NCI-H524 (cell line): ENCODE data around the gene CEP170.
"Not testable (repeated sequence)": the region's sequence is repeated elsewhere in the genome, so short reads cannot be mapped to it uniquely, and the experiment has no call there.

Experiments
- DNase-seq, 2 experiments: peaks; one replicate each; lab custom pipeline; 2025; lab: John Stamatoyannopoulos, UW

The CEP170 gene

GRCh38 chr1:243234978-243235647 lies 20.0 kb downstream of the CEP170 start:
- no peak for DNase-seq

GRCh38 chr1:243233908-243234307 lies 21.2 kb downstream of the CEP170 start:
- peak; percentile 20 to 81 for DNase-seq

GRCh38 chr1:243230914-243231313 lies 24.2 kb downstream of the CEP170 start:
- DNase-seq = peak in 1 of 2 experiments; percentile 4

- DNase-seq = no peak
Observed at GRCh38 chr1:243229526-243229925, 25.6 kb downstream of the CEP170 start.

GRCh38 chr1:243227622-243228021 lies 27.5 kb downstream of the CEP170 start:
- DNase-seq = no peak

GRCh38 chr1:243218059-243218458 lies 37.0 kb downstream of the CEP170 start:
- DNase-seq = no peak

GRCh38 chr1:243217349-243217748 lies 37.7 kb downstream of the CEP170 start:
- no peak for DNase-seq

- no peak for DNase-seq
Observed at GRCh38 chr1:243216741-243217140, 38.3 kb downstream of the CEP170 start.

- not testable (repeated sequence) for DNase-seq
Observed at GRCh38 chr1:243215276-243215875, 39.7 kb downstream of the CEP170 start.

GRCh38 chr1:243213045-243213787 lies 41.9 kb downstream of the CEP170 start:
- DNase-seq = no peak

- DNase-seq = not testable (repeated sequence)
Observed at GRCh38 chr1:243211984-243212383, 43.1 kb downstream of the CEP170 start.

GRCh38 chr1:243205026-243205501 lies 50.0 kb downstream of the CEP170 start:
- not testable (repeated sequence) for DNase-seq

GRCh38 chr1:243204336-243204735 lies 50.7 kb downstream of the CEP170 start:
- DNase-seq = not testable (repeated sequence)

- DNase-seq = not testable (repeated sequence)
Observed at GRCh38 chr1:243203196-243203595, 51.9 kb downstream of the CEP170 start.

GRCh38 chr1:243201316-243201715 lies 53.8 kb downstream of the CEP170 start:
- not testable (repeated sequence) for DNase-seq

- DNase-seq = not testable (repeated sequence)
Observed at GRCh38 chr1:243197524-243197923, 57.6 kb downstream of the CEP170 start.

GRCh38 chr1:243193330-243193729 lies 61.8 kb downstream of the CEP170 start:
- DNase-seq = not testable (repeated sequence)

- not testable (repeated sequence) for DNase-seq
Observed at GRCh38 chr1:243186201-243186995, 68.7 kb downstream of the CEP170 start.

GRCh38 chr1:243184787-243185186 lies 70.3 kb downstream of the CEP170 start:
- DNase-seq = not testable (repeated sequence)

- not testable (repeated sequence) for DNase-seq
Observed at GRCh38 chr1:243183661-243184060, 71.4 kb downstream of the CEP170 start.

GRCh38 chr1:243183176-243183575 lies 71.9 kb downstream of the CEP170 start:
- DNase-seq = not testable (repeated sequence)

GRCh38 chr1:243179720-243180119 lies 75.4 kb downstream of the CEP170 start:
- no peak for DNase-seq
